ENCODE data around the gene POLR2H. TPM values are rescaled to one million over a fixed set of nuclear protein-coding genes. Genes with fewer than 3 reads are reported as not detected.

Gene POLR2H
- total and polyA plus RNA-seq, 3 donors from 2014 or later = 65.0 to 76.4 (median 72.2) TPM

GRCh38 chr3:184379358-184380184 is 18.1 kb downstream of the POLR2H start, which contains the start of gene CHRD:
TSS of gene CHRD (plus strand) at chr3:184380054. CDS start at chr3:184380319, 265 bp downstream.
- H3K27me3 ChIP-seq = no peaks in the 10 kb centered on the region
- peaks cover 15% of the 10 kb centered on the region for H3K4me1 ChIP-seq
- 21 to 25% methylated on average over 15 to 17 of the region's 71 CpGs for WGBS, 2 donors
- no peaks in the 10 kb centered on the region for H3K9me3 ChIP-seq
- peak within 1 kb of the TSS; percentile 19 to 53 for H3K27ac ChIP-seq
- DNase-seq = no peak
- no peak for TF ChIP-seq CTCF (IDR thresholded peaks at IDR 0.05)
- peak within 1 kb of the TSS; percentile 31 to 51 for H3K4me3 ChIP-seq
- intact Hi-C loops (cut with DNase I; ENCODE audit: low total_unique reads) = loop anchor here (10.0 kb wide), 1 partner anchor 165 kb away; no protein-coding TSS in a partner anchor
- H3K36me3 ChIP-seq (ENCODE audit: low read depth, missing control alignments) = no peaks in the 10 kb centered on the region

- DNase-seq = peak; percentile 54
- H3K36me3 ChIP-seq (ENCODE audit: low read depth, missing control alignments) = no peaks in the 10 kb centered on the region
- H3K4me3 ChIP-seq = peak overlapping the region in 1 of 2 donors; percentile 51
- H3K9me3 ChIP-seq = no peaks in the 10 kb centered on the region
- WGBS, 2 donors = 0% methylated on average over 13 of the region's 62 CpGs
- peaks cover 15% of the 10 kb centered on the region for H3K4me1 ChIP-seq
- TF ChIP-seq CTCF (IDR thresholded peaks at IDR 0.05) = no peak
- TF ChIP-seq POLR2A (IDR thresholded peaks at IDR 0.05) = no peak
- intact Hi-C loops (cut with DNase I; ENCODE audit: low total_unique reads) = no loop called here
- no peak overlapping the region for H3K27ac ChIP-seq
- H3K27me3 ChIP-seq = no peaks in the 10 kb centered on the region
Observed at GRCh38 chr3:184380185-184380626, 18.7 kb downstream of the POLR2H start.

- peak overlapping the region in 1 of 2 donors; percentile 51 for H3K4me3 ChIP-seq
- H3K27ac ChIP-seq = no peak overlapping the region
- intact Hi-C loops (cut with DNase I; ENCODE audit: low total_unique reads) = no loop called here
- WGBS, 2 donors = 6 to 17% methylated on average over 6 to 26 of the region's 42 CpGs
- no peaks in the 10 kb centered on the region for H3K36me3 ChIP-seq (ENCODE audit: low read depth, missing control alignments)
- H3K27me3 ChIP-seq = no peaks in the 10 kb centered on the region
- H3K9me3 ChIP-seq = no peaks in the 10 kb centered on the region
- TF ChIP-seq POLR2A (IDR thresholded peaks at IDR 0.05) (no peak), CTCF (IDR thresholded peaks at IDR 0.05) (no peak)
- H3K4me1 ChIP-seq = peaks cover 15% of the 10 kb centered on the region
- no peak for DNase-seq
Observed at GRCh38 chr3:184380627-184381260, 19.2 kb downstream of the POLR2H start.

- 36 to 55% methylated on average over 13 to 53 of the region's 55 CpGs for WGBS, 2 donors
- H3K27ac ChIP-seq = no peak overlapping the region
- no peaks in the 10 kb centered on the region for H3K27me3 ChIP-seq
- H3K4me3 ChIP-seq = no peak overlapping the region
- TF ChIP-seq POLR2A (IDR thresholded peaks at IDR 0.05) = no peak
- TF ChIP-seq CTCF (IDR thresholded peaks at IDR 0.05) = no peak
- no peaks in the 10 kb centered on the region for H3K9me3 ChIP-seq
- DNase-seq = no peak
- H3K4me1 ChIP-seq = peaks cover 15% of the 10 kb centered on the region
- no peaks in the 10 kb centered on the region for H3K36me3 ChIP-seq (ENCODE audit: low read depth, missing control alignments)
- intact Hi-C loops (cut with DNase I; ENCODE audit: low total_unique reads) = no loop called here
Observed at GRCh38 chr3:184381261-184382224, 20.0 kb downstream of the POLR2H start.
